ENCODE results near the gene SNX4.

GRCh38 chr3:125443923-125444322, 76.1 kb downstream of the SNX4 start:
- TF ChIP-seq CTCF (IDR thresholded peaks at IDR 0.05; ENCODE audit: low read depth, low read length, poor library complexity, severe bottlenecking) (no peak), EZH2phosphoT487 (IDR thresholded peaks at IDR 0.05; ENCODE audit: borderline replicate concordance, low read length) (no peak)

Data from DOHH2 (cell line).